ENCODE results near the gene LRRC8D.
"Not testable (repeated sequence)": the region's sequence is repeated elsewhere in the genome, so short reads cannot be mapped to it uniquely, and the experiment has no call there.

The LRRC8D gene

GRCh38 chr1:89820422-89821321 is at the start of gene LRRC8D:
TSS of gene LRRC8D (plus strand) at chr1:89821032. CDS start at chr1:89933069, 112,037 bp downstream.
- DNase-seq = peak; percentile 69 to 71

GRCh38 chr1:89771991-89772560 is 48.8 kb upstream of the LRRC8D start:
- no peak for DNase-seq

- not testable (repeated sequence) for DNase-seq
These were observed 44.7 kb upstream of the LRRC8D start for GRCh38 chr1:89776104-89776503.

- not testable (repeated sequence) for DNase-seq
These were observed 43.6 kb upstream of the LRRC8D start for GRCh38 chr1:89777271-89777670.

GRCh38 chr1:89779151-89779940 is 41.5 kb upstream of the LRRC8D start:
- DNase-seq = no peak

GRCh38 chr1:89780721-89781120 is 40.1 kb upstream of the LRRC8D start:
- DNase-seq = peak in 1 of 2 donors; percentile 50

GRCh38 chr1:89781494-89782126 is 39.2 kb upstream of the LRRC8D start:
- DNase-seq = peak; percentile 50 to 53

- DNase-seq = no peak
These were observed 34.1 kb upstream of the LRRC8D start for GRCh38 chr1:89786628-89787214.

- no peak for DNase-seq
These were observed 30.2 kb upstream of the LRRC8D start for GRCh38 chr1:89790592-89790991.

GRCh38 chr1:89791064-89791726 is 29.6 kb upstream of the LRRC8D start:
- no peak for DNase-seq

GRCh38 chr1:89794406-89794805 is 26.4 kb upstream of the LRRC8D start:
- no peak for DNase-seq

GRCh38 chr1:89795571-89795970 is 25.3 kb upstream of the LRRC8D start:
- not testable (repeated sequence) for DNase-seq

GRCh38 chr1:89797876-89798275 is 23.0 kb upstream of the LRRC8D start:
- not testable (repeated sequence) for DNase-seq

- DNase-seq = no peak
These were observed 21.3 kb upstream of the LRRC8D start for GRCh38 chr1:89799495-89799894.

- no peak for DNase-seq
These were observed 20.7 kb upstream of the LRRC8D start for GRCh38 chr1:89800022-89800655.

GRCh38 chr1:89800718-89801117 is 20.1 kb upstream of the LRRC8D start:
- DNase-seq = no peak

GRCh38 chr1:89802051-89802450 is 18.8 kb upstream of the LRRC8D start:
- no peak for DNase-seq

- no peak for DNase-seq
These were observed 18.0 kb upstream of the LRRC8D start for GRCh38 chr1:89802841-89803240.

- DNase-seq = peak; percentile 83 to 86
These were observed 16.1 kb upstream of the LRRC8D start for GRCh38 chr1:89804642-89805237.

- no peak for DNase-seq
These were observed 14.2 kb upstream of the LRRC8D start for GRCh38 chr1:89806616-89807015.

GRCh38 chr1:89807503-89807902 is 13.3 kb upstream of the LRRC8D start:
- no peak for DNase-seq

Data from CD4-positive, alpha-beta T cell treated with Interleukin-4 for 1 hour (primary cell).